ENCODE measurements around the gene UBR4.

Gene UBR4

GRCh38 chr1:19071674-19072281, 138.3 kb downstream of the UBR4 start:
- no peak for DNase-seq

GRCh38 chr1:19070891-19071621, 139.0 kb downstream of the UBR4 start:
- DNase-seq, result no peak

- DNase-seq, result no peak
Measured at GRCh38 chr1:19070197-19070651, 139.8 kb downstream of the UBR4 start.

GRCh38 chr1:19068639-19069276, 141.3 kb downstream of the UBR4 start:
- DNase-seq, result no peak

- no peak for DNase-seq
Measured at GRCh38 chr1:19067912-19068638, 142.0 kb downstream of the UBR4 start.

- DNase-seq, result peak; percentile 27 to 43 (median 40)
Measured at GRCh38 chr1:19067182-19067911, 142.7 kb downstream of the UBR4 start.

- no peak for DNase-seq
Measured at GRCh38 chr1:19066874-19067181, 143.2 kb downstream of the UBR4 start.

GRCh38 chr1:19066248-19066873, 143.7 kb downstream of the UBR4 start:
- DNase-seq, result no peak

GRCh38 chr1:19065526-19066247, 144.4 kb downstream of the UBR4 start:
- DNase-seq, result no peak

GRCh38 chr1:19064906-19065450, 145.1 kb downstream of the UBR4 start:
- DNase-seq, result no peak

GRCh38 chr1:19063122-19063521, 146.9 kb downstream of the UBR4 start:
- no peak for DNase-seq

- DNase-seq, result no peak
Measured at GRCh38 chr1:19062258-19063029, 147.6 kb downstream of the UBR4 start.

GRCh38 chr1:19061798-19062197, 148.3 kb downstream of the UBR4 start:
- no peak for DNase-seq

GRCh38 chr1:19061343-19061742, 148.7 kb downstream of the UBR4 start:
- no peak for DNase-seq

- DNase-seq, result peak in 1 of 4 experiments; percentile 19
Measured at GRCh38 chr1:19059773-19060172, 150.3 kb downstream of the UBR4 start.

GRCh38 chr1:19058476-19058797, 151.6 kb downstream of the UBR4 start:
- DNase-seq, result no peak

GRCh38 chr1:19057784-19058475, 152.1 kb downstream of the UBR4 start:
- DNase-seq, result no peak

GRCh38 chr1:19057182-19057779, 152.8 kb downstream of the UBR4 start:
- DNase-seq, result no peak

GRCh38 chr1:19055701-19056100, 154.4 kb downstream of the UBR4 start:
- DNase-seq, result peak in 2 of 4 experiments; percentile 7 to 17
